Mesothelial cell of epicardium (in vitro differentiated cells): ENCODE results near the gene SNX8. TPM values are rescaled to one million over a fixed set of nuclear protein-coding genes. Genes with fewer than 3 reads are reported as not detected.

Experiments used
- DNase-seq, 2 experiments: peaks; one replicate each; pipeline ENCODE4 v3.0.0; 2021; ENCODE audit warnings: low spot score in 2 of 2; ENCODE audit not compliant: unreplicated experiment in 2 of 2
- H3K27ac Mint-ChIP-seq: 2 replicates; pipeline ENCODE4 v1.8.0; 2021; ENCODE audit warnings: mixed read lengths
- H3K27me3 Mint-ChIP-seq: 2 replicates; pipeline ENCODE4 v1.8.0; 2021; ENCODE audit warnings: low read depth, mixed read lengths
- H3K36me3 Mint-ChIP-seq: 2 replicates; pipeline ENCODE4 v1.8.0; 2021; ENCODE audit warnings: mixed read lengths
- H3K4me1 Mint-ChIP-seq: 2 replicates; pipeline ENCODE4 v1.8.0; 2021; ENCODE audit warnings: mixed read lengths
- H3K4me3 Mint-ChIP-seq: 2 replicates; pipeline ENCODE4 v1.8.0; 2021; ENCODE audit warnings: mild to moderate bottlenecking, moderate library complexity, mixed read lengths
- H3K9me3 Mint-ChIP-seq: 2 replicates; pipeline ENCODE4 v1.8.0; 2021; ENCODE audit warnings: mixed read lengths
- total RNA-seq: library from RNA; stranded (reverse); gene quantifications from 3 replicates; pipeline ENCODE4 v1.2.1, GENCODE V29; 2021
- TF ChIP-seq, protein P1 (sequence below): fragments of 200-600 bp; sonication (generic); IDR thresholded peaks from one replicate; pipeline ENCODE4 v1.5.0; 2021; ENCODE audit warnings: antibody characterized with exemption; ENCODE audit not compliant: unreplicated experiment

Gene SNX8
- total RNA-seq, 1 donor from 2014 or later, result 41.2 TPM

DNA sequence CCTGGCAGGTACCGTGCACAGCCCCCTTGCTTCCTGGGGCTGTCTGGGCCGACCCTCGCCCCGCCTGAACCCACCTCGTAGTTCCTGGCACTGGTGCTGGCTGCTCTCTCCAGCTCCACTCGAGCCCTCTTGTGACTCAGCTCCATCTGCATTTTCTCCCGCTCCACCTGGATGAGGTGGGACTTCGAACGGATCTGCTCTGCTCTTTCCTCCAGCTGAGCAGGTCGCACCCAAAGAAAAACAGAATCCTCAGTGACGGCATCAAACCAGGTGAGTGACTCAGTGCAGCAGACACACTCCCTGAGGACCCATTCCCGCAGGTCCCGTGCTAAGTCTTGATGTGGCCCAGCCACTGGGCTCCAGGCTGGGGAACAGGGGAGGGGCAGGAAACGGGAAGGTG is 88.9 kb downstream of the SNX8 start:
- no peak for DNase-seq
- Mint-ChIP-seq H3K4me1 (no peaks in the 10 kb centered on the region), H3K9me3 (no peaks in the 10 kb centered on the region), H3K4me3 (no peak overlapping the region), H3K27me3 (no peaks in the 10 kb centered on the region), H3K27ac (no peak overlapping the region), H3K36me3 (peaks cover 31% of the 10 kb centered on the region)
- TF ChIP-seq, protein P1, sequence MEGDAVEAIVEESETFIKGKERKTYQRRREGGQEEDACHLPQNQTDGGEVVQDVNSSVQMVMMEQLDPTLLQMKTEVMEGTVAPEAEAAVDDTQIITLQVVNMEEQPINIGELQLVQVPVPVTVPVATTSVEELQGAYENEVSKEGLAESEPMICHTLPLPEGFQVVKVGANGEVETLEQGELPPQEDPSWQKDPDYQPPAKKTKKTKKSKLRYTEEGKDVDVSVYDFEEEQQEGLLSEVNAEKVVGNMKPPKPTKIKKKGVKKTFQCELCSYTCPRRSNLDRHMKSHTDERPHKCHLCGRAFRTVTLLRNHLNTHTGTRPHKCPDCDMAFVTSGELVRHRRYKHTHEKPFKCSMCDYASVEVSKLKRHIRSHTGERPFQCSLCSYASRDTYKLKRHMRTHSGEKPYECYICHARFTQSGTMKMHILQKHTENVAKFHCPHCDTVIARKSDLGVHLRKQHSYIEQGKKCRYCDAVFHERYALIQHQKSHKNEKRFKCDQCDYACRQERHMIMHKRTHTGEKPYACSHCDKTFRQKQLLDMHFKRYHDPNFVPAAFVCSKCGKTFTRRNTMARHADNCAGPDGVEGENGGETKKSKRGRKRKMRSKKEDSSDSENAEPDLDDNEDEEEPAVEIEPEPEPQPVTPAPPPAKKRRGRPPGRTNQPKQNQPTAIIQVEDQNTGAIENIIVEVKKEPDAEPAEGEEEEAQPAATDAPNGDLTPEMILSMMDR, result no peak

DNA sequence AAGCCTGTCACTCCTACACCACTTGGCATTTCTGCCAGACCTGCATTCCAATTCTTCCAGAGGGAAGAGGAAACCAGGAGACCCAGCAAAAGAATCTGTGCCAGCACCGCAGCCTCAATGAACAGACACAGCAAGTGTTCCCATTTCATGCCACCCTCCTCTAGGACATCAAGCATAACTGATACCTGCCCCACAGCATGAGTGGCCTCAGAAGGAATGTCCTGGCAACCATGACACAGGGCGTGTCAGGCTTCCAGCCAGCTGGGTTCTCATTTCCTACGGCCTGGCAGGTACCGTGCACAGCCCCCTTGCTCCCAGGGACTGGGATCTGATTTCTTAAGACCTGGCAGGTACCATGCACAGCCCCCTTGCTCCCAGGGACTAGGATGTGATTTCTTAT is 89.3 kb downstream of the SNX8 start:
- H3K9me3 Mint-ChIP-seq, result no peaks in the 10 kb centered on the region
- TF ChIP-seq, protein P1, result no peak

DNA sequence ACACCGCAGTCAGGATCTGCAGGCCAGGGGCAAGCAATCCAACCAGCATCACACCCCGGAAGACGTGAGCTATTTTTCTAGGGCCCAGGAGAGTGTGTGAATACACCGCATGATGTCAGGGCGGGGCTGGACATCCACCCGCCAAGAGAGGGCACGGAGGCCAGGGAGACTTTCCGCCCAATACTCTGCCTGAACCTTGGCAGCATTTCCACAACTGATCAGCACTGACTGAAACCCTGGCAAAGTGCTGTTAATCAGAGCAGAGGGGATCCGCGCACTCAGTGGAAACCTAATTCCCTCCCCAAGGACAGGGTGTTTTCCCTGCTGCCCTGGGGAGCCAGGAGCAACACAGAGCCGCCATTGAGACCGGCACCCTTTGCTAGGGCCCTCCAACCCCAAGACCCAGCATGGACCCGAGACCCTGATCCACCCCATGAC is 89.7 kb downstream of the SNX8 start:
- Mint-ChIP-seq H3K27me3 (no peaks in the 10 kb centered on the region), H3K4me1 (no peaks in the 10 kb centered on the region), H3K9me3 (no peaks in the 10 kb centered on the region), H3K4me3 (no peak overlapping the region), H3K27ac (no peak overlapping the region), H3K36me3 (peaks cover 29% of the 10 kb centered on the region)
- DNase-seq, result no peak
- TF ChIP-seq, protein P1, result no peak

More for the DNA sequence above, 89.3 kb downstream of the SNX8 start:
- no peaks in the 10 kb centered on the region for H3K4me1 Mint-ChIP-seq
- H3K27ac Mint-ChIP-seq, result no peak overlapping the region
- H3K36me3 Mint-ChIP-seq, result peaks cover 31% of the 10 kb centered on the region
- DNase-seq, result no peak
- no peaks in the 10 kb centered on the region for H3K27me3 Mint-ChIP-seq
- H3K4me3 Mint-ChIP-seq, result no peak overlapping the region

DNA sequence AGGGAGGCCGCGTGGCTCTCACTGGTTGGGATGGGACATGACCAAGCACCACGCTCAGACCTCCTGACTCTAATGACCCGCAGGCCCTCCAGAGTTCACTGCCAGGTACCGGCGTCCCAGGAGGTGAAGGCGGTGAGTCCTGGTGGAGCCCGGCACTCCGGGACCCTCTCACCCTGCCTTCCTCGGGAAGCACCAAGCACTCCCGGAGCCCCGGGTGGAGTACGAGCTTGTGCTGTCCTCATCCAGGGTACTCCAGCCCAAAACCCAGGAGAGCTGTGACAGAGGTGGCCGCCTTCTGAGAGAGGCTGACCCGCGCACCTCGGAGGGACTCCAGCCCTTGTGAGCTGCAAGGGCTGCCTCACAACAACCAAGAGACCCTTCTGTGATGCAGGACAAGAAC is 90.9 kb downstream of the SNX8 start:
- no peaks in the 10 kb centered on the region for H3K27me3 Mint-ChIP-seq
- DNase-seq, result no peak
- H3K36me3 Mint-ChIP-seq, result peaks cover 30% of the 10 kb centered on the region
- H3K4me3 Mint-ChIP-seq, result no peak overlapping the region
- no peaks in the 10 kb centered on the region for H3K4me1 Mint-ChIP-seq
- TF ChIP-seq, protein P1, result no peak
- H3K9me3 Mint-ChIP-seq, result no peaks in the 10 kb centered on the region
- no peak overlapping the region for H3K27ac Mint-ChIP-seq

DNA sequence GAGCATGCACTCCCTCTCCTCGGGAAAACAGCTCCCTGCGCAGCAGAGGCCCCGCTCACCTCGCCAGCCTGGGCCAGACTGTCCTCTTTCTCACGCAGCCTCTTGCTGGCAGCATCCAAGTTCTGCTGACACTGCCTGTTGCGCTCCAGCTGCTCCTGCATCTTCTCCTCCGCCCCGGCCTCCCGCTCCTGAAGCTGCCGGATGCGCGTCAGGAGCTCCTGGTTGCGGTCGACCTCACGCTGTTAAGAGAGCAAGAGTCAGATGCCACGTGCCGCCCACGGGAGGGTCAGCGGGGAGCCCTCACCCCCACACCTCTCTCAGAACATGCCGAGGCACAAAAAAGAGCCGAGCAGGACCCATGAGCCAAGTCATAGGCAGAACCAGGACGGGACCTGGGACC is 91.7 kb downstream of the SNX8 start:
- TF ChIP-seq, protein P1, result no peak
- Mint-ChIP-seq H3K4me1 (no peaks in the 10 kb centered on the region), H3K27ac (no peak overlapping the region), H3K4me3 (no peak overlapping the region), H3K36me3 (peaks cover 26% of the 10 kb centered on the region), H3K27me3 (no peaks in the 10 kb centered on the region), H3K9me3 (no peaks in the 10 kb centered on the region)
- DNase-seq, result no peak

DNA sequence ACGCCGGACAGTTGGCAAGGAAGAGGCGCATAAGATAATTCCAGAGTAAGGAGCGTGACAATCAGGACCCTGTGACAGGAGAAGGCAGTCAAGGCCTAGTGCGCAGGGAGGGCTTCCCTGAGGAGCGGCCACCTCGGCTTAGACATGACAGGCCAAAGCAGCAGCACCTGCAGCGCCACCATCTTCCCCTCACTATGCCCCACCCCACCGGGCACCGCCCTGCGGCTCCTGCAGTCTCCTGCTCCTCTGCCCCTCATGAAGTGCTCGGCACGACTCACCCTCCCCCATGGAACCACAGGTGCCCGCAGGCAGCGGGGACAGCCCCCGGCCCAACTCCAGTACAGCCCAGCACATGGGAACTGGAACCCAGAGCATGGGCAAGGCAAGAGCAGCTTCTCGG is 93.3 kb downstream of the SNX8 start:
- H3K27ac Mint-ChIP-seq, result no peak overlapping the region
- H3K36me3 Mint-ChIP-seq, result peaks cover 29% of the 10 kb centered on the region
- no peak overlapping the region for H3K4me3 Mint-ChIP-seq

More for the DNA sequence above, 93.3 kb downstream of the SNX8 start:
- no peak for DNase-seq
- no peaks in the 10 kb centered on the region for H3K4me1 Mint-ChIP-seq
- H3K9me3 Mint-ChIP-seq, result no peaks in the 10 kb centered on the region
- H3K27me3 Mint-ChIP-seq, result no peaks in the 10 kb centered on the region
- TF ChIP-seq, protein P1, result no peak
